ENCODE results near the gene SFXN2.

Gene SFXN2

DNA sequence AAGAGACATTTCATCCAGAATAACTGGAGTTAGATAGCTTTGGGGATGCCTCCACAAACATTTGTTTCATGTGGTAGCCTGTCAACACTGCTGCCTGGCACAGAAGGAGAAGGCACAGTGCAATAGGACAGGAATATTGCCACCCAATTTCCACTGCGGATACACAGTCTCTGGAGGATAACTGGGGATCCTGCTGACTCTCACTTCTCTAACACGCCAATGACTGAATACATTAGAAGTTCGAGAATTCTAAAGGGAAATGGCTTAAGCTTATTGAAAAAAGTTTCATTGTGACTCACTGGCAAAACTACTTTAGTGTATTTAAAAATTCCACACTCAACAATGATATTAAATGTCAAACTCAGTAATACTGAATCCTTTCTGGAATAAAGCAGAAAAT is 13.2 kb upstream of the SFXN2 start:
- Histone ChIP-seq H3K27ac (ENCODE audit: low read length) (no peak overlapping the region), H3K4me2 (ENCODE audit: low read depth, low read length) (no peak overlapping the region), H3K9me3 (replicated peaks; ENCODE audit: insufficient read depth, low read length) (no peaks in the 10 kb centered on the region), H3K27me3 (replicated peaks; ENCODE audit: insufficient read depth, low read length) (no peaks in the 10 kb centered on the region), H3F3A (ENCODE audit: insufficient read depth, low read length) (no peaks in the 10 kb centered on the region; the same call in 1 of the 2 replicates), H3K4me3 (ENCODE audit: low read length) (no peak overlapping the region), H3K9me2 (replicated peaks; ENCODE audit: insufficient read depth, low read length) (no peaks in the 10 kb centered on the region), H3K4me1 (ENCODE audit: low read length) (no peaks in the 10 kb centered on the region), H3K79me2 (ENCODE audit: low read length) (peaks cover 17% of the 10 kb centered on the region), H3K9ac (ENCODE audit: low read length) (no peak overlapping the region), H2AFZ (ENCODE audit: low read length) (no peak overlapping the region), H3K36me3 (replicated peaks; ENCODE audit: insufficient read depth, low read length) (no peaks in the 10 kb centered on the region), H4K20me1 (ENCODE audit: insufficient read depth, low read length) (no peaks in the 10 kb centered on the region)
- TF ChIP-seq, protein P1, sequence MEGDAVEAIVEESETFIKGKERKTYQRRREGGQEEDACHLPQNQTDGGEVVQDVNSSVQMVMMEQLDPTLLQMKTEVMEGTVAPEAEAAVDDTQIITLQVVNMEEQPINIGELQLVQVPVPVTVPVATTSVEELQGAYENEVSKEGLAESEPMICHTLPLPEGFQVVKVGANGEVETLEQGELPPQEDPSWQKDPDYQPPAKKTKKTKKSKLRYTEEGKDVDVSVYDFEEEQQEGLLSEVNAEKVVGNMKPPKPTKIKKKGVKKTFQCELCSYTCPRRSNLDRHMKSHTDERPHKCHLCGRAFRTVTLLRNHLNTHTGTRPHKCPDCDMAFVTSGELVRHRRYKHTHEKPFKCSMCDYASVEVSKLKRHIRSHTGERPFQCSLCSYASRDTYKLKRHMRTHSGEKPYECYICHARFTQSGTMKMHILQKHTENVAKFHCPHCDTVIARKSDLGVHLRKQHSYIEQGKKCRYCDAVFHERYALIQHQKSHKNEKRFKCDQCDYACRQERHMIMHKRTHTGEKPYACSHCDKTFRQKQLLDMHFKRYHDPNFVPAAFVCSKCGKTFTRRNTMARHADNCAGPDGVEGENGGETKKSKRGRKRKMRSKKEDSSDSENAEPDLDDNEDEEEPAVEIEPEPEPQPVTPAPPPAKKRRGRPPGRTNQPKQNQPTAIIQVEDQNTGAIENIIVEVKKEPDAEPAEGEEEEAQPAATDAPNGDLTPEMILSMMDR (IDR thresholded peaks at IDR 0.05; ENCODE audit: low read length), result no peak
- TF ChIP-seq EZH2 (optimal IDR thresholded peaks at IDR 0.05; ENCODE audit: low read depth, low read length), result no peak
- no peak for TF ChIP-seq EZH2phosphoT487 (IDR thresholded peaks at IDR 0.05; ENCODE audit: low read length)
- no peak for DNase-seq

DNA sequence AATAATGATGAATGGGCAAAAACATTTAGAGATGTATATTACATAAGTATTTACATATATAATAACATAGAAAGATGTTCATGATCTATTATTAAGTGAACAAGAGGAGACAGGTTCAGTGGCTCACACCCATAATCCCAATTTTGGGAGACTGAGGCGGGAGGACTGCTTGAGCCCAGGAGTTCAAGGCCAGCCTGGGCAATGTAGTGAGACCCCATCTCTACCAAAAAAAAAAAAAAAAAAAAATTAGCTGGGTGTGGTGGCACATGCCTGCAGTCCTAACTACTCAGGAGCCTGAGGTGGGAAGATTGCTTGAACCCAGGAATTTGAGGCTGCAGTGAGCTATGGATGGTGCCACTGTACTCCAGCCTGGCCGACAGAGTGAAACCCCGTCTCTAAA is 12.6 kb upstream of the SFXN2 start:
- Histone ChIP-seq H3K9me2 (replicated peaks; ENCODE audit: insufficient read depth, low read length) (no peaks in the 10 kb centered on the region), H3K36me3 (replicated peaks; ENCODE audit: insufficient read depth, low read length) (no peaks in the 10 kb centered on the region), H2AFZ (ENCODE audit: low read length) (no peak overlapping the region), H3K4me2 (ENCODE audit: low read depth, low read length) (no peak overlapping the region), H3F3A (ENCODE audit: insufficient read depth, low read length) (no peaks in the 10 kb centered on the region; the same call in 1 of the 2 replicates), H3K27ac (ENCODE audit: low read length) (no peak overlapping the region), H3K79me2 (ENCODE audit: low read length) (peaks cover 22% of the 10 kb centered on the region), H3K9ac (ENCODE audit: low read length) (no peak overlapping the region), H3K4me3 (ENCODE audit: low read length) (no peak overlapping the region), H3K9me3 (replicated peaks; ENCODE audit: insufficient read depth, low read length) (no peaks in the 10 kb centered on the region), H4K20me1 (ENCODE audit: insufficient read depth, low read length) (no peaks in the 10 kb centered on the region), H3K4me1 (ENCODE audit: low read length) (no peaks in the 10 kb centered on the region), H3K27me3 (replicated peaks; ENCODE audit: insufficient read depth, low read length) (no peaks in the 10 kb centered on the region)
- DNase-seq, result no peak
- TF ChIP-seq EZH2phosphoT487 (IDR thresholded peaks at IDR 0.05; ENCODE audit: low read length) (no peak), EZH2 (optimal IDR thresholded peaks at IDR 0.05; ENCODE audit: low read depth, low read length) (no peak)
- TF ChIP-seq, protein P1 (IDR thresholded peaks at IDR 0.05; ENCODE audit: low read length), result no peak

DNA sequence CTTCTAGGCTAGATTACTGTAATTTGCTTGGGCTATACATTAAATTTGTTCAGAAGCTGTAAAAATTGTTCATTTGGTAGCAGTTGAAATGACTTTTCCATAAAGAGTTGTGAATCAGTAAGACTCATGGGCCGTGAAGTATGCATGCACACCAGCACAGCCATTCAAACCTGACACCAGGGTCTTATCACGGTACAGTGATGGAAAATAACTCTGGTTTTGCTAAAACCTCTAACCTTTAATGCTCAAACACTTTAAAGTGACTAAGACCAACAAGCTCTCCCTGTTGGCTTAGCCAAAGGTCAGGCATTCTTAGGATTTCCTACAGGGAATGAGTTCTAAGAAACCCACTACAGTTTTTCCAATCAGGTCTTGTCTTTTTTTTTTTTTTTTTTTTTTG is 11.7 kb upstream of the SFXN2 start:
- no peak for DNase-seq
- Histone ChIP-seq H2AFZ (ENCODE audit: low read length) (no peak overlapping the region), H3K4me3 (ENCODE audit: low read length) (no peak overlapping the region), H3K27me3 (replicated peaks; ENCODE audit: insufficient read depth, low read length) (no peaks in the 10 kb centered on the region), H3K4me2 (ENCODE audit: low read depth, low read length) (no peak overlapping the region), H3K79me2 (ENCODE audit: low read length) (peaks cover 31% of the 10 kb centered on the region), H3K36me3 (replicated peaks; ENCODE audit: insufficient read depth, low read length) (no peaks in the 10 kb centered on the region), H3K27ac (ENCODE audit: low read length) (no peak overlapping the region), H3F3A (ENCODE audit: insufficient read depth, low read length) (no peaks in the 10 kb centered on the region; the same call in 1 of the 2 replicates), H3K4me1 (ENCODE audit: low read length) (no peaks in the 10 kb centered on the region), H4K20me1 (ENCODE audit: insufficient read depth, low read length) (no peaks in the 10 kb centered on the region), H3K9ac (ENCODE audit: low read length) (no peak overlapping the region), H3K9me3 (replicated peaks; ENCODE audit: insufficient read depth, low read length) (no peaks in the 10 kb centered on the region), H3K9me2 (replicated peaks; ENCODE audit: insufficient read depth, low read length) (no peaks in the 10 kb centered on the region)
- TF ChIP-seq EZH2 (optimal IDR thresholded peaks at IDR 0.05; ENCODE audit: low read depth, low read length) (no peak), EZH2phosphoT487 (IDR thresholded peaks at IDR 0.05; ENCODE audit: low read length) (no peak)
- TF ChIP-seq, protein P1 (IDR thresholded peaks at IDR 0.05; ENCODE audit: low read length), result no peak
